Loucy (cell line): ENCODE data around the gene NAT14.

Source experiments
- EZH2phosphoT487 ChIP-seq: fragments of 200-600 bp; IDR thresholded peaks from 2 replicates; pipeline ENCODE4 v1.6.1; 2018; ENCODE audit warnings: antibody characterized with exemption, mild to moderate bottlenecking, moderate library complexity, borderline replicate concordance
- TF ChIP-seq, protein P1 (sequence below): fragments of 200-600 bp; sonication (generic); conservative IDR thresholded peaks from 2 replicates; pipeline ENCODE4 v1.5.1; 2014; ENCODE audit warnings: mild to moderate bottlenecking, antibody characterized with exemption, low read length

DNA sequence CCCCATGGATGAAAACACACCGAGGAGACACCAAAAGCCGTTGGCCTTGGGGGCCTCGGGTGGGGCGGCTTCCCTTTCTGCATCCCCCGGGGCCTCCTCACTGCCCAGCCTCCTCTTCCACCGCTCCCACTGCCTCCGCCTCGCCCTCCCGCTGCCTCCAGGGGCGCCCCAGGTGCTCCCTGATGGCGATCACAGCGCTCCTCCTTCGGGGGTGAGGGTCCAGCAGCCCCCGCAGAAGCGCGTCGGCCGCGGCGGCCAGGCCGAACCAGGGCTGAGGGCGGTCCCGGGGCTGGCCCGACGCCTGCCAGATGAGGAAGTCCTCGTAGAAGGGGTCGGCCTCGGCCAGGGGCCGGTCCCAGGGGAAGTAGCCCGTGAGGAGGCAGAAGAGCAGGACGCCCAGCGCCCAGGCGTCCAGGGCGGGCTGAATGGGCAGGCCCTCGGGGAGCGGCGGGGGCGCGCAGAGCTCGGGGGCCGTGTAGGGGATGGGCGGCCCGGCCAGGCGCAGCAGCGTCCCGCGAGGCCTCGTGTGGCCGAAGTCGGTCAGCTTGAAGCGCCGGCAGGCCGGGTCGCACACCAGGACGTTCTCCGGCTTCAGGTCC, 44.7 kb downstream of the NAT14 start:
- TF ChIP-seq, protein P1, sequence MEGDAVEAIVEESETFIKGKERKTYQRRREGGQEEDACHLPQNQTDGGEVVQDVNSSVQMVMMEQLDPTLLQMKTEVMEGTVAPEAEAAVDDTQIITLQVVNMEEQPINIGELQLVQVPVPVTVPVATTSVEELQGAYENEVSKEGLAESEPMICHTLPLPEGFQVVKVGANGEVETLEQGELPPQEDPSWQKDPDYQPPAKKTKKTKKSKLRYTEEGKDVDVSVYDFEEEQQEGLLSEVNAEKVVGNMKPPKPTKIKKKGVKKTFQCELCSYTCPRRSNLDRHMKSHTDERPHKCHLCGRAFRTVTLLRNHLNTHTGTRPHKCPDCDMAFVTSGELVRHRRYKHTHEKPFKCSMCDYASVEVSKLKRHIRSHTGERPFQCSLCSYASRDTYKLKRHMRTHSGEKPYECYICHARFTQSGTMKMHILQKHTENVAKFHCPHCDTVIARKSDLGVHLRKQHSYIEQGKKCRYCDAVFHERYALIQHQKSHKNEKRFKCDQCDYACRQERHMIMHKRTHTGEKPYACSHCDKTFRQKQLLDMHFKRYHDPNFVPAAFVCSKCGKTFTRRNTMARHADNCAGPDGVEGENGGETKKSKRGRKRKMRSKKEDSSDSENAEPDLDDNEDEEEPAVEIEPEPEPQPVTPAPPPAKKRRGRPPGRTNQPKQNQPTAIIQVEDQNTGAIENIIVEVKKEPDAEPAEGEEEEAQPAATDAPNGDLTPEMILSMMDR: no peak
- TF ChIP-seq EZH2phosphoT487: no peak
